IgD-negative memory B cell (primary cell): Measurements from ENCODE around the gene TENT4B. TPM values are rescaled to one million over a fixed set of nuclear protein-coding genes. Genes with fewer than 3 reads are reported as not detected.

Source experiments
- H3K27ac Mint-ChIP-seq, 3 donors: one replicate each; pipeline ENCODE4 v1.8.0; 2020 to 2022; ENCODE audit warnings: mild to moderate bottlenecking in 3 of 3, mixed read lengths in 3 of 3, moderate library complexity in 1 of 3
- H3K27me3 Mint-ChIP-seq: one replicate; pipeline ENCODE4 v1.8.0; 2021; ENCODE audit warnings: mixed read lengths
- H3K36me3 Mint-ChIP-seq: one replicate; pipeline ENCODE4 v1.8.0; 2020; ENCODE audit warnings: mild to moderate bottlenecking, mixed read lengths
- H3K4me1 Mint-ChIP-seq, 3 donors: one replicate each; pipeline ENCODE4 v1.8.0; 2020 to 2022; ENCODE audit warnings: mixed read lengths in 3 of 3, mild to moderate bottlenecking in 1 of 3
- H3K4me3 Mint-ChIP-seq, 4 donors: one replicate each; pipeline ENCODE4 v1.8.0; 2020 to 2022; ENCODE audit warnings: mild to moderate bottlenecking in 4 of 4, mixed read lengths in 4 of 4, moderate library complexity in 3 of 4
- H3K9me3 Mint-ChIP-seq, 3 donors: one replicate each; pipeline ENCODE4 v1.8.0; 2020 to 2021; ENCODE audit warnings: mixed read lengths in 3 of 3, mild to moderate bottlenecking in 1 of 3
- polyA plus RNA-seq: library from polyadenylated mRNA; unstranded; fragments of 300-500 nt; fragmentation: Illumina TruSeq; gene quantifications from one replicate; pipeline ENCODE4 v1.2.3, GENCODE V29; 2021

Gene TENT4B
- polyA plus RNA-seq, 1 donor from 2014 or later: 3.4 TPM

DNA sequence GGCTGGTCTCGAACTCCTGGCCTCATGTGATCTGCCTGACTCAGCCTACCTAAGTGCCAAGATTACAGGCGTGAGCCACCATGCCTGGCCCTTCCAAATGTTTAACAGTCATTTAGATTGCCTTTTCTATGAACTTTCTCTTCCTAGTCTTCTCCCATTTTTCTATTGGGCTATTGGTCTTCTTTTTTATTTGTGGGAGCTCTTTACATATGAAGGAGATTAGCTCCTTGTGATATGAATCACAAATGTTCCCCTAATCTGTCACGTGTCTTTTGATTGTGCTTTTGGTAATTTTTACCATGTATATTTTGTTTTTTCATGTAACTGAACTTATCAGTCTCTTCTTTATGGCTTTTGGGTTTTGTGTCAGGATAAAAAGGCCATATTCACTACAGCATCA lies 125.1 kb downstream of the TENT4B start:
- Mint-ChIP-seq H3K4me3 (peak overlapping the region; percentile 21 to 91 (median 88)), H3K4me1 (peaks cover 63 to 64% (median 64%) of the 10 kb centered on the region in 3 donors), H3K27me3 (peaks cover 2% of the 10 kb centered on the region), H3K27ac (peak overlapping the region; percentile 98 to 100 (median 100)), H3K36me3 (peaks cover 11% of the 10 kb centered on the region), H3K9me3 (no peaks in the 10 kb centered on the region)

DNA sequence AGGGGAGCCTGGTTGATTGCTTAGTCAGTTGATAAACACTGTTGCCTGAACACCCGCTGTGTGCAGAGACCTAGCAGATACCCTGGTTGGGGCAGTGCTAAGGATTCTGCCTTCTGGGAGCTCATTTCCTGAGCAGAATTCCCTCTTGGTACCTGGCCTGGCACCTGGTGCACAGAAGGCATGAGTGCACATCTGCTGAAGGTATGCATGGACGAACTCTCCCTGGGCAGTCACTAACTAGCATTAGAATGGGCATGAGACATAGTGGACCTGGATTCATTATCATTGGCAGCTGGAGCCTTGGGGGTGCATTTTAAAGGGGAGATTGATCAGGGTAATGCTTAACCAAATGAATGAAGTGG lies 126.4 kb downstream of the TENT4B start:
- H3K27me3 Mint-ChIP-seq: no peaks in the 10 kb centered on the region
- peaks cover 11% of the 10 kb centered on the region for H3K36me3 Mint-ChIP-seq
- peaks cover 59 to 65% (median 61%) of the 10 kb centered on the region in 3 donors for H3K4me1 Mint-ChIP-seq
- peak overlapping the region; percentile 55 to 91 (median 86) for H3K4me3 Mint-ChIP-seq
- H3K9me3 Mint-ChIP-seq: no peaks in the 10 kb centered on the region
- H3K27ac Mint-ChIP-seq: peak overlapping the region; percentile 89 to 98 (median 94)

DNA sequence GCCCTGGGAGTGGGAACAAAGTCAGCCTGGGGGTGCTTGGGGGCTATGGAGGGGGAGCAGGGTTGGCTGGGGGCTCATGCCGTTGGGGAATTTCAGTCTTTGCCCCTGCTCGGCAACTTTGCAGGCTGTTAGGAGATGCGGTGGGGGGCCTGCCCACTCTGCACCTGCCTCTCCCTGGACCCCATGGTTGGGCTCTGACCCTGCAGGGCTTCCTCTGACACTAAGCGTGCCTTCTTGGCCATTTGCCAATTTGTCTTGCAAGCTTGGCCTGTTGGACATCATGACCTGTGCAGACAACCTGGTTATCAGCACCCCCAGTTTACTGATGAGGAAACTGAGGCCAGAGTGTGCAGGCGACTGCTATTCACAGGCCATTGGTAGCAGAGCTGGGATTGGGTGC lies 127.8 kb downstream of the TENT4B start:
- H3K36me3 Mint-ChIP-seq: peaks cover 15% of the 10 kb centered on the region
- H3K4me1 Mint-ChIP-seq: peaks cover 62 to 75% (median 67%) of the 10 kb centered on the region in 3 donors
- peak overlapping the region; percentile 44 to 97 (median 87) for H3K4me3 Mint-ChIP-seq
- H3K27me3 Mint-ChIP-seq: no peaks in the 10 kb centered on the region
- peak overlapping the region; percentile 91 to 98 (median 94) for H3K27ac Mint-ChIP-seq
- no peaks in the 10 kb centered on the region for H3K9me3 Mint-ChIP-seq

Other genes with a start within 250 kb of the TENT4B start
- gene CNEP1R1, start 128.1 kb upstream of the TENT4B start, polyA plus RNA-seq: 13.4 TPM
- gene HEATR3, start 87.3 kb upstream of the TENT4B start, polyA plus RNA-seq: 6.9 TPM
- 40.6 TPM for gene ADCY7, start 113.2 kb downstream of the TENT4B start, polyA plus RNA-seq
- gene BRD7, start 215.7 kb downstream of the TENT4B start, polyA plus RNA-seq: 32.0 TPM